K562 (cell line): ENCODE results near the gene HDHD3. TPM values are rescaled to one million over a fixed set of nuclear protein-coding genes. Genes with fewer than 3 reads are reported as not detected.

Source experiments
- ATAC-seq: fragments of 200-7000 bp; cut with Tn5 transposase; 3 replicates; pipeline ENCODE4 v1.9.1; 2020; ENCODE audit warnings: moderate library complexity
- BruUV-seq: library from RNA; stranded (reverse); fragments of 400-500 nt; replicated peaks from 2 replicates; lab custom pipeline; 2021; lab: Mats Ljungman, UMichigan
- CTCF ChIA-PET: fragments of 300-600 bp; formaldehyde crosslinking; extraction: SDS; loops from one replicate; lab custom pipeline; 2021; ENCODE audit warnings: low intra/inter-chr PET ratio; lab: Yijun Ruan, JAX
- POLR2A ChIA-PET: fragments of 300-600, 350-650 bp; sonication (Branson Sonifier 250); formaldehyde crosslinking; extraction: SDS; loops from one replicate; lab custom pipeline; 2021; ENCODE audit warnings: antibody characterized with exemption, inconsistent platforms; lab: Yijun Ruan, JAX
- DNase-seq, 4 experiments: peaks; one replicate each; pipeline versions ENCODE4 v3.0.0 to v3.0.0-alpha.2; 2011 to 2018; ENCODE audit warnings: low spot score in 3 of 4, mixed read lengths in 3 of 4; ENCODE audit errors: extremely low read depth in 1 of 4
- FAIRE-seq: peaks from 2 replicates; lab custom pipeline; 2011; peaks lifted over from hg19 to GRCh38; lab: Jason Lieb, UNC
- H2AFZ ChIP-seq: 2 replicates; pipeline ENCODE4 v1.6.0; 2011; ENCODE audit warnings: low read depth, low read length, control low read depth, inconsistent platforms
- H3K27ac ChIP-seq: fragments of 200-600 bp; 3 replicates; pipeline ENCODE4 v1.8.0; 2011; ENCODE audit warnings: low read depth, mild to moderate bottlenecking, control low read depth, inconsistent platforms, low read length, moderate library complexity, mixed read lengths; ENCODE audit errors: extremely low read depth
- H3K27me3 ChIP-seq, 2 experiments: fragments of 300-600 bp in 1 of 2; 2 replicates in 1 of 2; 3 replicates in 1 of 2; pipeline versions ENCODE4 v1.6.0 to v1.8.0; 2011; ENCODE audit warnings: inconsistent platforms in 2 of 2, low read length in 2 of 2, mild to moderate bottlenecking in 1 of 2, mixed read lengths in 1 of 2, moderate library complexity in 1 of 2; ENCODE audit not compliant: control insufficient read depth in 2 of 2, insufficient read depth in 2 of 2
- H3K36me3 ChIP-seq: fragments of 300-600 bp; 3 replicates; pipeline ENCODE4 v1.8.0; 2011; ENCODE audit warnings: mild to moderate bottlenecking, low read length, inconsistent platforms; ENCODE audit not compliant: control insufficient read depth, insufficient read depth
- H3K4me1 ChIP-seq, 2 experiments: fragments of 200-600 bp in 1 of 2; replicated peaks in 1 of 2; 2 replicates in 1 of 2; 3 replicates in 1 of 2; pipeline versions ENCODE4 v1.5.1 to v1.8.0; 2011; ENCODE audit warnings: inconsistent platforms in 2 of 2, low read length in 2 of 2, mild to moderate bottlenecking in 1 of 2, mixed read lengths in 1 of 2, moderate library complexity in 1 of 2; ENCODE audit not compliant: control insufficient read depth in 2 of 2, insufficient read depth in 2 of 2
- H3K4me2 ChIP-seq: 2 replicates; pipeline ENCODE4 v1.6.1; 2011; ENCODE audit warnings: low read length, control low read depth, inconsistent platforms, mixed read lengths; ENCODE audit not compliant: insufficient read depth
- H3K4me3 ChIP-seq: fragments of 200-600 bp; sonication (generic), shearing (Covaris generic); 2 replicates; pipeline ENCODE4 v1.5.1; 2016; ENCODE audit warnings: control low read depth, inconsistent platforms
- H3K79me2 ChIP-seq: fragments of 200-600 bp; 3 replicates; pipeline ENCODE4 v1.8.0; 2011; ENCODE audit warnings: low read length, inconsistent platforms; ENCODE audit not compliant: control insufficient read depth, insufficient read depth
- H3K9ac ChIP-seq, 2 experiments: 2 replicates each; pipeline versions ENCODE4 v1.6.0 to v1.6.1; 2011; ENCODE audit warnings: low read depth in 2 of 2, low read length in 2 of 2, control low read depth in 1 of 2, inconsistent platforms in 1 of 2, mild to moderate bottlenecking in 1 of 2, mixed read lengths in 1 of 2; ENCODE audit not compliant: insufficient read depth in 1 of 2
- H3K9me1 ChIP-seq: one replicate; pipeline ENCODE4 v1.6.0; 2011; ENCODE audit warnings: inconsistent platforms, mild to moderate bottlenecking, low read length, moderate library complexity; ENCODE audit not compliant: control insufficient read depth, insufficient read depth
- H3K9me3 ChIP-seq: replicated peaks from 2 replicates; pipeline ENCODE4 v1.5.1; 2011; ENCODE audit warnings: low read depth, low read length, inconsistent platforms; ENCODE audit not compliant: control insufficient read depth, insufficient read depth
- H4K20me1 ChIP-seq: replicated peaks from 2 replicates; pipeline ENCODE4 v1.6.1; 2011; ENCODE audit warnings: low read length, inconsistent platforms, mixed read lengths; ENCODE audit not compliant: control insufficient read depth, insufficient read depth
- MBD2 ChIP-seq: sonication (generic); IDR thresholded peaks from 2 replicates; pipeline ENCODE4 v1.6.1; 2016; ENCODE audit warnings: low read depth, borderline replicate concordance
- MED1 ChIP-seq: sonication (generic); formaldehyde crosslinking; IDR thresholded peaks from 2 replicates; pipeline ENCODE4 v1.8.1; 2023; ENCODE audit warnings: missing genetic modification reagents, borderline replicate concordance
- TCF15 ChIP-seq: fragments of 250-450 bp; sonication (Bioruptor Pico); IDR thresholded peaks from 2 replicates; pipeline ENCODE4 v1.8.0; 2022; ENCODE audit warnings: moderate library complexity, mild to moderate bottlenecking, inconsistent platforms
- ZNF589 ChIP-seq: fragments of 200-800 bp; sonication (Bioruptor generic); IDR thresholded peaks from 2 replicates; pipeline ENCODE4 v1.6.1; 2016; ENCODE audit warnings: low read depth, missing genetic modification characterization, missing compliant biosample characterization
- WGBS: fragments of 100-300 bp; shearing (Covaris generic); methylation state at CpG from one replicate; pipeline ENCODE4 v1.1.6; 2016; ENCODE audit warnings: low coverage, mixed read lengths; ENCODE audit not compliant: insufficient coverage; ENCODE audit errors: missing lambda C conversion rate; 5-methylcytosine and 5-hydroxymethylcytosine counted together
- in situ Hi-C: fragments of 300-500 bp; cut with MboI; formaldehyde crosslinking; loops from 4 replicates; pipeline ENCODE4 v1.15.0; 2018; ENCODE audit warnings: inconsistent platforms, mixed read lengths
- intact Hi-C: fragments of 100-400 bp; cut with micrococcal nuclease; formaldehyde crosslinking; loops from 2 replicates; pipeline ENCODE4 v1.14.2; 2022
- polyA plus RNA-seq, 8 experiments: library from polyadenylated mRNA; depleted of rRNA in 4 of 8; stranded (reverse) in 5 of 8; unstranded in 3 of 8; fragments of >200 nt; fragmentation: Nextera tagmentation in 2 of 8; fragmentation: Illumina TruSeq in 1 of 8; extraction: Ambion mirVana in 2 of 8; extraction: Trizol in 1 of 8; gene quantifications; 2 replicates each; pipeline versions ENCODE4 v1.2.1 to v1.2.3, GENCODE V29; 2011 to 2014; ENCODE audit warnings: inconsistent platforms in 1 of 8, missing spikeins in 1 of 8
- total RNA-seq, 7 experiments: library from RNA; depleted of rRNA in 6 of 7; stranded (reverse); fragments of >200 nt in 6 of 7; fragmentation: Illumina TruSeq in 2 of 7; extraction: Trizol in 2 of 7; gene quantifications; 2 replicates each; pipeline versions ENCODE4 v1.2.1 to v1.2.3, GENCODE V29; 2011 to 2021; ENCODE audit warnings: low replicate concordance in 1 of 7

The HDHD3 gene
- total and polyA plus RNA-seq, 9 of the 15 experiments (the other 6 are each of a cell fraction or from before 2014, with no cell fraction given): 1.1 to 19.1 (median 10.9) TPM

GRCh38 chr9:113356686-113357292, 20.0 kb downstream of the HDHD3 start:
- no peaks in the 10 kb centered on the region for H3K79me2 ChIP-seq
- no peaks in the 10 kb centered on the region for H3K9me3 ChIP-seq
- no peak for DNase-seq
- FAIRE-seq: no peak
- in situ Hi-C loops: no loop called here
- no peak overlapping the region for H3K4me3 ChIP-seq
- H2AFZ ChIP-seq: no peak overlapping the region
- BruUV-seq: no TSS peak
- CTCF ChIA-PET: no interaction called here
- no peak overlapping the region for H3K9ac ChIP-seq
- intact Hi-C loops: loop anchor here (5.0 kb wide), 1 partner anchor 301 kb away; no protein-coding TSS in a partner anchor
- ATAC-seq: no peak
- H3K9me1 ChIP-seq: no peaks in the 10 kb centered on the region
- no peaks in the 10 kb centered on the region for H3K36me3 ChIP-seq
- peaks cover 6 to 10% of the 10 kb centered on the region in 2 experiments; a peak in 4 of 5 replicates for H3K4me1 ChIP-seq
- no peak for TF ChIP-seq MED1 (CRISPR knock-in tag)
- no peak for TF ChIP-seq MBD2
- no peak for TF ChIP-seq TCF15 (CRISPR knock-in tag)
- TF ChIP-seq ZNF589: no peak
- no peak overlapping the region for H3K27ac ChIP-seq
- POLR2A ChIA-PET: interaction anchor here (0.6 kb wide), 2 partner anchors 15 to 82 kb away, joined by 3 read pairs; no protein-coding TSS in a partner anchor
- peaks cover 0 to 13% of the 10 kb centered on the region in 2 experiments; a peak in 2 of 5 replicates for H3K27me3 ChIP-seq
- no peaks in the 10 kb centered on the region for H4K20me1 ChIP-seq
- WGBS: 31% methylated on average over 7 of the region's 7 CpGs
- H3K4me2 ChIP-seq: no peak overlapping the region
